ENCODE results near the gene MRPS10. TPM values are rescaled to one million over a fixed set of nuclear protein-coding genes. Genes with fewer than 3 reads are reported as not detected.

MRPS10 gene
- total RNA-seq, 2 experiments from 2014 or later, result 17.1 to 18.4 TPM

DNA sequence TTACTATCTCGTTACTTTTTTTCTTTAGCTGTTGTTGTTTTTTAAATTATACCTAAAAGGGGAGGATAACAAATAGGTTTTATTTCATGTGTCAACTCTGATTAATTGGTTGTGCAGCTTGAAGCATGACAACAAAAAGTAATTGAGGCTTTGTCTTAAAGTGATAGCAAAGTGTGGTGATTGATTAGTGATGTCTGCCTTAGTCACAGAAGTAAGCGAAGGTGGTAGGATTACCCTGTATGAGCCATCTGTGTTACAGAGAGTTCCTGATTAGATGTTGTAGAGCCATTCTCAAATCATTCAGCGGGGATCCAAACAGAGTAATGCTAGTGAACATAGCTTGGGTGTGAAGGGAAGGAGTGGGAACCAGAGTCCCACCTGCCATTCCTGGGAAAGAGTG lies 14.4 kb upstream of the MRPS10 start:
- no peaks in the 10 kb centered on the region for H3K27me3 Mint-ChIP-seq
- H3K4me3 Mint-ChIP-seq, result no peak overlapping the region
- ATAC-seq (ENCODE audit: poor library complexity) (no peak), DNase-seq (no peak)
- TF ChIP-seq, protein P1, sequence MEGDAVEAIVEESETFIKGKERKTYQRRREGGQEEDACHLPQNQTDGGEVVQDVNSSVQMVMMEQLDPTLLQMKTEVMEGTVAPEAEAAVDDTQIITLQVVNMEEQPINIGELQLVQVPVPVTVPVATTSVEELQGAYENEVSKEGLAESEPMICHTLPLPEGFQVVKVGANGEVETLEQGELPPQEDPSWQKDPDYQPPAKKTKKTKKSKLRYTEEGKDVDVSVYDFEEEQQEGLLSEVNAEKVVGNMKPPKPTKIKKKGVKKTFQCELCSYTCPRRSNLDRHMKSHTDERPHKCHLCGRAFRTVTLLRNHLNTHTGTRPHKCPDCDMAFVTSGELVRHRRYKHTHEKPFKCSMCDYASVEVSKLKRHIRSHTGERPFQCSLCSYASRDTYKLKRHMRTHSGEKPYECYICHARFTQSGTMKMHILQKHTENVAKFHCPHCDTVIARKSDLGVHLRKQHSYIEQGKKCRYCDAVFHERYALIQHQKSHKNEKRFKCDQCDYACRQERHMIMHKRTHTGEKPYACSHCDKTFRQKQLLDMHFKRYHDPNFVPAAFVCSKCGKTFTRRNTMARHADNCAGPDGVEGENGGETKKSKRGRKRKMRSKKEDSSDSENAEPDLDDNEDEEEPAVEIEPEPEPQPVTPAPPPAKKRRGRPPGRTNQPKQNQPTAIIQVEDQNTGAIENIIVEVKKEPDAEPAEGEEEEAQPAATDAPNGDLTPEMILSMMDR (IDR thresholded peaks at IDR 0.05), result no peak
- Histone ChIP-seq H3K27me3 (ENCODE audit: control insufficient read depth in 1 of 2, insufficient read depth in 2 of 2, low read length in 2 of 2) (no peaks in the 10 kb centered on the region), H3K4me3 (ENCODE audit: low read length) (no peak overlapping the region), H3K9me3 (ENCODE audit: control insufficient read depth in 1 of 2, insufficient read depth in 1 of 2, low read length in 2 of 2) (no peaks in the 10 kb centered on the region), H3K36me3 (ENCODE audit: insufficient read depth, low read length) (peaks cover 75% of the 10 kb centered on the region), H3K27ac (ENCODE audit: low read depth in 1 of 2, low read length in 2 of 2) (no peak overlapping the region), H3K4me1 (ENCODE audit: insufficient read depth, low read length) (no peaks in the 10 kb centered on the region)
- no peaks in the 10 kb centered on the region for H3K4me1 Mint-ChIP-seq (ENCODE audit: low read depth)
- intact Hi-C loops (cut with DNase I, micrococcal nuclease), result no loop called here
- no peak overlapping the region for H3K27ac Mint-ChIP-seq
- ChIA-PET CTCF (no interaction called here), POLR2A (no interaction called here)
- peaks cover 80% of the 10 kb centered on the region for H3K36me3 Mint-ChIP-seq (ENCODE audit: low read depth)
- no peaks in the 10 kb centered on the region for H3K9me3 Mint-ChIP-seq

DNA sequence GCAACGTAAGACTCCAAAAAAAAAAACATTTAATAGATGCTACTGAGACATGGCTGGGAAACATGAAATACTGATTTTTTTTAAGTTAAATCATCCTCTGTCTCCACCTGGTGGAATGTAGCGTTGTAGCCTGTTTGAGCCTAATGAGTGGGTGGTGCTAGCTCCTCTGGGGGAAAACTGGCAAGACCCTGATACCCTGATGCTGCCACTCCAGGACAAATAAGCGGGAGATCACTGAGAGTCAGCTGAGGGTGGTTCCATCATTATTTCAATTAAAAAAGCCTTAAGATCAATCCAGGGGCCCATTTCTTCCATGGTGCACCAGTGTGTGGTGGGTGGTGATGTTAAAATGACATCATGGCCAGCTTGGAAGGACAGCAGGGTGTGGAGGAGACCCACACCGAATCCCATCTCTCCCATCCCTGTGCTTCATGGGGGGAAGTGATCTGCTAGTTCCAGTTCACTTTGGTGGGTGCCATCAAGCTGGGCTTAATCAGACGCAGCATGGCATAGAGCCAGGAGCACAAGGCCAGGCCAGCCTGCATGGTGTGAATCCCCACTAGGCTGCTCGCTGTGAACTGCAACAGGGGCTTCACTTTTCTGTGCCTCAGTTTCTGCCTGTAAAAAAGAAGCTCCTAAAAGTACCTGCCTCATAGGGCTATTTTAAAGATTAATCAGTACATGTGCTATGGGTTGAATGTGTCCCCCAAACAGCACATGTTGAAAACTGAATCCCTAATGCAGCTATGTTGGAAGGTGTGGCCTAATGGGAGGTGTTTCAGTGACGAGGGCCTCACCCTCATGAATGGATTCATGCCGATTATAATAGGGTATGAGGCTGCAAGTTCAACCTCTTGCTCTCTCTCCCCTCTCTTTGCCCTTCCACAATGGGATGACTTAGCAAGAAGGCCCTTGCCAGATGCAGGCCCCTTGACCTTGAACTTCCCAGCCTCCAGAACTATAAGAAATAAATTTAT lies 13.0 kb upstream of the MRPS10 start:
- CTCF ChIA-PET, result no interaction called here
- Histone ChIP-seq H3K9me3 (ENCODE audit: control insufficient read depth in 1 of 2, insufficient read depth in 1 of 2, low read length in 2 of 2) (no peaks in the 10 kb centered on the region), H3K27ac (ENCODE audit: low read depth in 1 of 2, low read length in 2 of 2) (no peak overlapping the region), H3K4me1 (ENCODE audit: insufficient read depth, low read length) (no peaks in the 10 kb centered on the region), H3K4me3 (ENCODE audit: low read length) (no peak overlapping the region), H3K27me3 (ENCODE audit: control insufficient read depth in 1 of 2, insufficient read depth in 2 of 2, low read length in 2 of 2) (no peaks in the 10 kb centered on the region), H3K36me3 (ENCODE audit: insufficient read depth, low read length) (peaks cover 64% of the 10 kb centered on the region)
- Mint-ChIP-seq H3K36me3 (ENCODE audit: low read depth) (peaks cover 70% of the 10 kb centered on the region), H3K27me3 (no peaks in the 10 kb centered on the region), H3K4me1 (ENCODE audit: low read depth) (no peaks in the 10 kb centered on the region), H3K9me3 (no peaks in the 10 kb centered on the region), H3K27ac (no peak overlapping the region), H3K4me3 (no peak overlapping the region)
- POLR2A ChIA-PET, result no interaction called here
- TF ChIP-seq, protein P1 (IDR thresholded peaks at IDR 0.05), result no peak
- intact Hi-C loops (cut with DNase I, micrococcal nuclease), result no loop called here
- no peak for ATAC-seq (ENCODE audit: poor library complexity)
- no peak for DNase-seq

DNA sequence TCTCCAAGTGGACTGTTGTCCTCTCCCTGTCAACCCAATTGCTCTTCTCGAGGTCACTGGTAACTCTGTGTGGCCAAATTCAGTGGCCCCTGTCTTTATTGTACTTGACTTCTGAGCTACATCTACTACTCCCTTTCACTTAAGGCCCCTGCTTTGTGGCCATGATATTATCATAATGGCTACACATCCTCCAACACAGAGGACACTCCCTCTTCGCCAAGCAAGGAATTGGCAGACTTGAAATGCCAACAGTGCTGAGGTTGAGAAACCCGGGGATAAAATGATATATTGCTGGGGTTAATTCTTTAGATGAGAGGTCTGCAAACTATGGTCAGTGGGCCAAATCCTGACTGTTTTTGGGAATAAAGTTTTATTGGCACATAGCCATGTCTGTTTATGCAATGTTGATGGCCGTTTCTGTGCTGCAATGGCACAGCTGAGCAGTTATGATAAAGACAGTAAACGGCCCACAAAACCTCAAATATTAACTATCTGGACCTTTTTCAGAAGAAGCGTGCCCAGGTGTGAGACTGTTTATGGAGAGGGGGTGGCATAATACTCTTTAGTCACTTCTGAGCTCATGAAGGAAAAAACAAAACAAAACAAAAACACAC lies 12.0 kb upstream of the MRPS10 start:
- peaks cover 56% of the 10 kb centered on the region for H3K36me3 ChIP-seq (ENCODE audit: insufficient read depth, low read length)
- CTCF ChIA-PET, result no interaction called here
- no peak for DNase-seq
- H3K4me1 ChIP-seq (ENCODE audit: insufficient read depth, low read length), result no peaks in the 10 kb centered on the region
- no peaks in the 10 kb centered on the region for H3K27me3 ChIP-seq (ENCODE audit: control insufficient read depth in 1 of 2, insufficient read depth in 2 of 2, low read length in 2 of 2)
- peaks cover 59% of the 10 kb centered on the region for H3K36me3 Mint-ChIP-seq (ENCODE audit: low read depth)
- TF ChIP-seq, protein P1 (IDR thresholded peaks at IDR 0.05), result no peak
- no peak overlapping the region for H3K27ac Mint-ChIP-seq
- POLR2A ChIA-PET, result no interaction called here
- no peak for ATAC-seq (ENCODE audit: poor library complexity)
- no peak overlapping the region for H3K4me3 ChIP-seq (ENCODE audit: low read length)
- H3K27me3 Mint-ChIP-seq, result no peaks in the 10 kb centered on the region
- H3K27ac ChIP-seq (ENCODE audit: low read depth in 1 of 2, low read length in 2 of 2), result no peak overlapping the region
- H3K4me3 Mint-ChIP-seq, result no peak overlapping the region
- intact Hi-C loops (cut with DNase I, micrococcal nuclease), result no loop called here
- no peaks in the 10 kb centered on the region for H3K4me1 Mint-ChIP-seq (ENCODE audit: low read depth)
- no peaks in the 10 kb centered on the region for H3K9me3 Mint-ChIP-seq
- H3K9me3 ChIP-seq (ENCODE audit: control insufficient read depth in 1 of 2, insufficient read depth in 1 of 2, low read length in 2 of 2), result no peaks in the 10 kb centered on the region
